ENCODE data around the gene ASTN2.

- TF ChIP-seq POLR2AphosphoS5 (IDR thresholded peaks at IDR 0.05) (no peak), CTCF (IDR thresholded peaks at IDR 0.05 in 8 of 11, conservative IDR thresholded peaks at IDR 0.05 in 3 of 11) (no peak), POLR2A (IDR thresholded peaks at IDR 0.05) (no peak)
Measured at GRCh38 chr9:116623715-116624114, 791.1 kb downstream of the ASTN2 start.

Data from spleen (tissue), 7 donors.